ENCODE measurements around the gene TXNDC11. TPM values are rescaled to one million over a fixed set of nuclear protein-coding genes. Genes with fewer than 3 reads are reported as not detected.

TXNDC11 gene
- total RNA-seq, 1 donor from 2014 or later: 52.7 TPM

- intact Hi-C loops (cut with micrococcal nuclease): no loop called here
- H3K36me3 Mint-ChIP-seq (ENCODE audit: low read depth): peaks cover 27% of the 10 kb centered on the region
- peak overlapping the region; percentile 61 for H3K27ac Mint-ChIP-seq
- no peak overlapping the region for H3K4me3 Mint-ChIP-seq
- no peak for DNase-seq (ENCODE audit: low spot score)
- no peaks in the 10 kb centered on the region for H3K27me3 Mint-ChIP-seq (ENCODE audit: insufficient read depth)
- H3K9me3 Mint-ChIP-seq: no peaks in the 10 kb centered on the region
- peaks cover 9% of the 10 kb centered on the region for H3K4me1 Mint-ChIP-seq (ENCODE audit: low read depth)
These were observed 31.5 kb upstream of the TXNDC11 start for GRCh38 chr16:11774065-11774626.

GRCh38 chr16:11768849-11769248, 26.2 kb upstream of the TXNDC11 start:
- Mint-ChIP-seq H3K36me3 (ENCODE audit: low read depth) (peaks cover 47% of the 10 kb centered on the region), H3K9me3 (no peaks in the 10 kb centered on the region), H3K27me3 (ENCODE audit: insufficient read depth) (no peaks in the 10 kb centered on the region), H3K4me1 (ENCODE audit: low read depth) (peaks cover 10% of the 10 kb centered on the region), H3K27ac (peak overlapping the region; percentile 83), H3K4me3 (peak overlapping the region; percentile 62)
- no peak for DNase-seq (ENCODE audit: low spot score)
- intact Hi-C loops (cut with micrococcal nuclease): no loop called here

- Mint-ChIP-seq H3K4me1 (ENCODE audit: low read depth) (no peaks in the 10 kb centered on the region), H3K27ac (no peak overlapping the region), H3K9me3 (no peaks in the 10 kb centered on the region), H3K27me3 (ENCODE audit: insufficient read depth) (no peaks in the 10 kb centered on the region), H3K36me3 (ENCODE audit: low read depth) (peaks cover 63% of the 10 kb centered on the region), H3K4me3 (no peak overlapping the region)
- intact Hi-C loops (cut with micrococcal nuclease): no loop called here
- no peak for DNase-seq (ENCODE audit: low spot score)
These were observed 19.8 kb upstream of the TXNDC11 start for GRCh38 chr16:11762431-11762830.

GRCh38 chr16:11759997-11760396, 17.3 kb upstream of the TXNDC11 start:
- H3K4me3 Mint-ChIP-seq: no peak overlapping the region
- no peak overlapping the region for H3K27ac Mint-ChIP-seq
- H3K27me3 Mint-ChIP-seq (ENCODE audit: insufficient read depth): no peaks in the 10 kb centered on the region
- H3K4me1 Mint-ChIP-seq (ENCODE audit: low read depth): no peaks in the 10 kb centered on the region
- no peak for DNase-seq (ENCODE audit: low spot score)
- no peaks in the 10 kb centered on the region for H3K9me3 Mint-ChIP-seq
- intact Hi-C loops (cut with micrococcal nuclease): no loop called here
- H3K36me3 Mint-ChIP-seq (ENCODE audit: low read depth): peaks cover 64% of the 10 kb centered on the region

- no peak overlapping the region for H3K4me3 Mint-ChIP-seq
- H3K4me1 Mint-ChIP-seq (ENCODE audit: low read depth): no peaks in the 10 kb centered on the region
- intact Hi-C loops (cut with micrococcal nuclease): no loop called here
- H3K9me3 Mint-ChIP-seq: no peaks in the 10 kb centered on the region
- peak overlapping the region; percentile 13 for H3K27ac Mint-ChIP-seq
- peaks cover 62% of the 10 kb centered on the region for H3K36me3 Mint-ChIP-seq (ENCODE audit: low read depth)
- DNase-seq (ENCODE audit: low spot score): no peak
- no peaks in the 10 kb centered on the region for H3K27me3 Mint-ChIP-seq (ENCODE audit: insufficient read depth)
These were observed 16.6 kb upstream of the TXNDC11 start for GRCh38 chr16:11759163-11759834.

GRCh38 chr16:11757671-11758545, 15.3 kb upstream of the TXNDC11 start:
- Mint-ChIP-seq H3K36me3 (ENCODE audit: low read depth) (peaks cover 58% of the 10 kb centered on the region), H3K4me3 (no peak overlapping the region), H3K27ac (peak overlapping the region; percentile 18), H3K9me3 (no peaks in the 10 kb centered on the region), H3K27me3 (ENCODE audit: insufficient read depth) (no peaks in the 10 kb centered on the region), H3K4me1 (ENCODE audit: low read depth) (no peaks in the 10 kb centered on the region)
- intact Hi-C loops (cut with micrococcal nuclease): loop anchor here (2.0 kb wide), 1 partner anchor 21 kb away; no protein-coding TSS in a partner anchor
- DNase-seq (ENCODE audit: low spot score): no peak

GRCh38 chr16:11756248-11756647, 13.6 kb upstream of the TXNDC11 start:
- Mint-ChIP-seq H3K4me3 (no peak overlapping the region), H3K27ac (peak overlapping the region; percentile 24), H3K27me3 (ENCODE audit: insufficient read depth) (no peaks in the 10 kb centered on the region), H3K9me3 (no peaks in the 10 kb centered on the region), H3K4me1 (ENCODE audit: low read depth) (no peaks in the 10 kb centered on the region), H3K36me3 (ENCODE audit: low read depth) (peaks cover 49% of the 10 kb centered on the region)
- intact Hi-C loops (cut with micrococcal nuclease): loop anchor here (2.0 kb wide), 1 partner anchor 19 kb away; no protein-coding TSS in a partner anchor
- DNase-seq (ENCODE audit: low spot score): no peak

GRCh38 chr16:11755022-11755760, 12.5 kb upstream of the TXNDC11 start:
- Mint-ChIP-seq H3K36me3 (ENCODE audit: low read depth) (peaks cover 48% of the 10 kb centered on the region), H3K4me1 (ENCODE audit: low read depth) (no peaks in the 10 kb centered on the region), H3K27ac (peak overlapping the region; percentile 66), H3K4me3 (no peak overlapping the region), H3K9me3 (no peaks in the 10 kb centered on the region), H3K27me3 (ENCODE audit: insufficient read depth) (no peaks in the 10 kb centered on the region)
- intact Hi-C loops (cut with micrococcal nuclease): no loop called here
- no peak for DNase-seq (ENCODE audit: low spot score)

GRCh38 chr16:11752856-11753255, 10.2 kb upstream of the TXNDC11 start:
- peaks cover 5% of the 10 kb centered on the region for H3K4me1 Mint-ChIP-seq (ENCODE audit: low read depth)
- H3K27ac Mint-ChIP-seq: no peak overlapping the region
- H3K27me3 Mint-ChIP-seq (ENCODE audit: insufficient read depth): no peaks in the 10 kb centered on the region
- intact Hi-C loops (cut with micrococcal nuclease): no loop called here
- peaks cover 46% of the 10 kb centered on the region for H3K36me3 Mint-ChIP-seq (ENCODE audit: low read depth)
- H3K4me3 Mint-ChIP-seq: no peak overlapping the region
- no peak for DNase-seq (ENCODE audit: low spot score)
- H3K9me3 Mint-ChIP-seq: no peaks in the 10 kb centered on the region

- Mint-ChIP-seq H3K27ac (peak overlapping the region; percentile 27), H3K36me3 (ENCODE audit: low read depth) (peaks cover 30% of the 10 kb centered on the region), H3K4me3 (no peak overlapping the region), H3K9me3 (no peaks in the 10 kb centered on the region), H3K27me3 (ENCODE audit: insufficient read depth) (no peaks in the 10 kb centered on the region), H3K4me1 (ENCODE audit: low read depth) (peaks cover 5% of the 10 kb centered on the region)
- no peak for DNase-seq (ENCODE audit: low spot score)
- intact Hi-C loops (cut with micrococcal nuclease): no loop called here
These were observed 7.4 kb upstream of the TXNDC11 start for GRCh38 chr16:11750056-11750455.

- no peaks in the 10 kb centered on the region for H3K9me3 Mint-ChIP-seq
- intact Hi-C loops (cut with micrococcal nuclease): no loop called here
- no peak for DNase-seq (ENCODE audit: low spot score)
- no peak overlapping the region for H3K4me3 Mint-ChIP-seq
- H3K4me1 Mint-ChIP-seq (ENCODE audit: low read depth): peaks cover 12% of the 10 kb centered on the region
- peak overlapping the region; percentile 59 for H3K27ac Mint-ChIP-seq
- H3K27me3 Mint-ChIP-seq (ENCODE audit: insufficient read depth): no peaks in the 10 kb centered on the region
- peaks cover 27% of the 10 kb centered on the region for H3K36me3 Mint-ChIP-seq (ENCODE audit: low read depth)
These were observed 6.0 kb upstream of the TXNDC11 start for GRCh38 chr16:11748404-11749254.

GRCh38 chr16:11747949-11748403, 5.3 kb upstream of the TXNDC11 start:
- H3K27ac Mint-ChIP-seq: no peak overlapping the region
- no peak overlapping the region for H3K4me3 Mint-ChIP-seq
- H3K36me3 Mint-ChIP-seq (ENCODE audit: low read depth): peaks cover 27% of the 10 kb centered on the region
- H3K4me1 Mint-ChIP-seq (ENCODE audit: low read depth): peaks cover 16% of the 10 kb centered on the region
- DNase-seq (ENCODE audit: low spot score): no peak
- H3K9me3 Mint-ChIP-seq: no peaks in the 10 kb centered on the region
- H3K27me3 Mint-ChIP-seq (ENCODE audit: insufficient read depth): no peaks in the 10 kb centered on the region
- intact Hi-C loops (cut with micrococcal nuclease): no loop called here
